ENCODE results near the gene FADS1. TPM values are rescaled to one million over a fixed set of nuclear protein-coding genes. Genes with fewer than 3 reads are reported as not detected.
A peak's percentile ranks its signal among the peaks of the same experiment; 100 is the strongest.

FADS1 gene
- total and polyA plus RNA-seq, 2 of the 8 experiments (the other 6 are each of a cell fraction or from before 2014, with no cell fraction given), result 115 to 141 TPM

- H3K18ac ChIP-seq (ENCODE audit: extremely low read depth, low read length), result peak overlapping the region; percentile 93
- CTCF ChIA-PET (ENCODE audit: partially characterized antibody), result interaction anchor here (0.6 to 10.2 kb wide), 16 partner anchors 8 to 266 kb away, joined by 3 to 118 read pairs (median 5); partner anchors contain the start of genes FADS2 and FEN1
- H3K79me1 ChIP-seq (ENCODE audit: low read depth, low read length), result peaks cover 6% of the 10 kb centered on the region; the same call in 1 of the 2 replicates
- peak overlapping the region; percentile 81 to 87 for H3K4me2 ChIP-seq (ENCODE audit: insufficient read depth in 1 of 2, low read depth in 2 of 2, low read length in 2 of 2)
- H3K23me2 ChIP-seq (ENCODE audit: low read depth, low read length), result peaks cover 7% of the 10 kb centered on the region; the same call in 1 of the 2 replicates
- FAIRE-seq (no peak), DNase-seq (ENCODE audit: low read depth in 1 of 2, low spot score in 2 of 2) (peak in 1 of 2 experiments; percentile 85)
- peaks cover 0 to 2% of the 10 kb centered on the region in 2 experiments; a peak in 1 of 4 replicates for H3K9me3 ChIP-seq (ENCODE audit: insufficient read depth in 2 of 2, low read depth in 1 of 2, low read length in 1 of 2)
- no peaks in the 10 kb centered on the region for H3K27me3 ChIP-seq (replicated peaks in 1 of 4; ENCODE audit: control insufficient read depth in 3 of 4, extremely low read depth in 1 of 4, insufficient read depth in 3 of 4, low read length in 3 of 4)
- peak overlapping the region; percentile 96 for H4K8ac ChIP-seq (ENCODE audit: extremely low read depth, insufficient read depth, low read length)
- H3K4me1 ChIP-seq (replicated peaks in 1 of 4; ENCODE audit: control insufficient read depth in 3 of 4, insufficient read depth in 4 of 4, low read length in 3 of 4), result peaks cover 2 to 9% (median 5%) of the 10 kb centered on the region in 4 experiments; a peak in 5 of 7 replicates
- no peak overlapping the region for H2BK15ac ChIP-seq (ENCODE audit: low read length)
- POLR2A ChIA-PET (ENCODE audit: partially characterized antibody), result interaction anchor here (0.7 to 16.2 kb wide), 20 partner anchors 12 to 265 kb away, joined by 3 to 354 read pairs (median 4); partner anchors contain the start of genes FADS2, FEN1 and TMEM258
- peak overlapping the region; percentile 85 for H3K27ac ChIP-seq (ENCODE audit: low read depth, low read length)
- peaks cover 0 to under 1% of the 10 kb centered on the region in 2 experiments for H4K20me1 ChIP-seq (replicated peaks in 1 of 2; ENCODE audit: control insufficient read depth in 1 of 2, insufficient read depth in 2 of 2, low read length in 2 of 2)
- H3K36me3 ChIP-seq (ENCODE audit: control insufficient read depth in 2 of 4, insufficient read depth in 4 of 4, low read length in 3 of 4), result peaks cover 10 to 30% (median 21%) of the 10 kb centered on the region in 4 experiments
- H3K4ac ChIP-seq (replicated peaks; ENCODE audit: insufficient read length, low read depth, low read length), result peak overlapping the region; percentile 90
- H2AK5ac ChIP-seq (ENCODE audit: low read depth, low read length), result peak overlapping the region; percentile 97; the same call in 1 of the 2 replicates
- peak overlapping the region; percentile 98 for H4K5ac ChIP-seq (ENCODE audit: insufficient read length, low read depth, low read length)
- H2BK20ac ChIP-seq (ENCODE audit: low read length), result no peak overlapping the region
- no peak overlapping the region for H2AFZ ChIP-seq (ENCODE audit: low read length)
- WGBS, 2 experiments (ENCODE audit: extremely low coverage in 1 of 2, insufficient coverage in 1 of 2, insufficient read length in 1 of 2, insufficient replicate concordance in 2 of 2, low coverage in 1 of 2, low lambda C conversion rate in 2 of 2, missing lambda C conversion rate in 1 of 2), result 1% methylated on average over 67 of the region's 69 CpGs; no CpG with 5 or more reads in 1 of the 2 experiments
- peak overlapping the region; percentile 74 to 92 (median 76) for H3K4me3 ChIP-seq (ENCODE audit: extremely low read depth in 1 of 4, insufficient read depth in 2 of 4, low read depth in 3 of 4, low read length in 4 of 4)
- H2BK120ac ChIP-seq (replicated peaks; ENCODE audit: low read depth, low read length), result peak overlapping the region; percentile 86
- H3K14ac ChIP-seq (ENCODE audit: insufficient read length), result peak overlapping the region; percentile 1
- peak overlapping the region; percentile 72 to 98 (median 90) for H3K9ac ChIP-seq (replicated peaks in 1 of 4; ENCODE audit: extremely low read depth in 1 of 4, low read depth in 3 of 4, low read length in 3 of 4)
- H3K79me2 ChIP-seq (ENCODE audit: control insufficient read depth in 1 of 2, insufficient read depth in 2 of 2, low read length in 2 of 2), result peaks cover 0 to 41% of the 10 kb centered on the region in 2 experiments; a peak in 2 of 4 replicates
- peak overlapping the region; percentile 98 for H3K56ac ChIP-seq (replicated peaks; ENCODE audit: insufficient read length, low read depth, low read length)
- H4K91ac ChIP-seq (replicated peaks; ENCODE audit: insufficient read length, low read length), result peak overlapping the region; percentile 97
- H2BK12ac ChIP-seq (ENCODE audit: low read depth, low read length), result peak overlapping the region; percentile 79; the same call in 1 of the 2 replicates
- no peak overlapping the region for H3K23ac ChIP-seq (ENCODE audit: insufficient read length)
- H2BK5ac ChIP-seq (ENCODE audit: low read depth, low read length), result peak overlapping the region; percentile 94
- TF ChIP-seq HDAC2 (IDR thresholded peaks at IDR 0.05; ENCODE audit: borderline replicate concordance in 1 of 2, low read depth in 2 of 2, low read length in 2 of 2), result peak; percentile 61 to 69; a peak in 2 of 4 replicates
- no peak for TF ChIP-seq EGR1 (IDR thresholded peaks at IDR 0.05; ENCODE audit: borderline replicate concordance, low read depth, low read length)
- no peak for TF ChIP-seq HDAC6 (IDR thresholded peaks at IDR 0.05; ENCODE audit: low read depth, low read length)
- TF ChIP-seq E2F6 (IDR thresholded peaks at IDR 0.05), result peak; percentile 79
- TF ChIP-seq TEAD4 (IDR thresholded peaks at IDR 0.05; ENCODE audit: low read depth, low read length), result 0 out of 2 replicates have a peak, but pooled peaks have one; percentile 14
- TF ChIP-seq NRF1 (IDR thresholded peaks at IDR 0.05; ENCODE audit: low read depth, low read length), result no peak
Observed at GRCh38 chr11:61815790-61816735, 740 bp downstream of the FADS1 start.
